Stimulated activated CD8-positive, alpha-beta memory T cell treated with anti-CD3 and anti-CD28 coated beads, Interleukin-12 subunit alpha, Interleukin-12 subunit beta, amount 100 ng/mL, for 24 hours (primary cell): ENCODE measurements around the gene ABHD8.

ENCODE experiments used
- DNase-seq: peaks from one replicate; pipeline ENCODE4 v3.0.0-alpha.2; 2020; ENCODE audit errors: extremely low read depth

The ABHD8 gene

DNA sequence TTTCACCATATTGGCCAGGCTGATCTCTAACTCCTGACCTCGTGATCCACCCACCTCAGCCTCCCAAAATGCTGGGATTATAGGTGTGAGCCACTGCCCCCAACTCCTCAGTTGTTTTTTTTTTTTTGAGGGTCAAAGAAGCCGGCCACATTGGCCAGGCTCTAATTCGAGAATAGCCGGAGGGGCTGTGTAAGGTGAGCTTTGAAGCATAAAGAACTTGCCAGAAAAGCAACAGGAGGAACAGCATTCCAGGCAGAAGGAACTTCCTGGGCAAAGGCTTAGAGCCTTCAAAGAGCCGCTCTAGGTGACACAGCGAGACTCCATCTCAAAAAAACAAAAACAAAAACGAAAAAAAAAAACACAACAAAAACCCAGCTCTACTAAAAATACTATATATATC lies 37.2 kb downstream of the ABHD8 start:
- DNase-seq, result no peak

DNA sequence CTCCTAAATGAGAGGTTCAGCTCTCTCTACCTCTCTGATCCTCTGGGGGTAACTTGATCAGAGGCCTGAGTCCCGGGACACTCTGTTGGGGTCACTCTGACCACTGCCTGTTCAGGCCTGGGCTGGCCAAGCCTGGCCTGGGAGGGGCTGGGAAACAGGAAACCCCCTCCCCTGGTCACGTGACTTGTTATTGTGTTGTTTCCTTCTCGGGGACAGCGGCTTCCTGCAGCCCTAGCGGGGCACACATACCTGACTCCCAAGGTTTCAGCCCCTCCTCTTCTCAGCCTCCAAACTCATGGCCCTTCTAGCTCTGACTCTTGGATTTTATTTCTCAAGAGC lies 38.6 kb downstream of the ABHD8 start, which contains the start of gene USHBP1:
Gene USHBP1, minus strand, starts transcription at position 105 of the 339 bp plus-strand sequence. CDS start 446 bp downstream, outside the sequence.
- DNase-seq, result no peak

DNA sequence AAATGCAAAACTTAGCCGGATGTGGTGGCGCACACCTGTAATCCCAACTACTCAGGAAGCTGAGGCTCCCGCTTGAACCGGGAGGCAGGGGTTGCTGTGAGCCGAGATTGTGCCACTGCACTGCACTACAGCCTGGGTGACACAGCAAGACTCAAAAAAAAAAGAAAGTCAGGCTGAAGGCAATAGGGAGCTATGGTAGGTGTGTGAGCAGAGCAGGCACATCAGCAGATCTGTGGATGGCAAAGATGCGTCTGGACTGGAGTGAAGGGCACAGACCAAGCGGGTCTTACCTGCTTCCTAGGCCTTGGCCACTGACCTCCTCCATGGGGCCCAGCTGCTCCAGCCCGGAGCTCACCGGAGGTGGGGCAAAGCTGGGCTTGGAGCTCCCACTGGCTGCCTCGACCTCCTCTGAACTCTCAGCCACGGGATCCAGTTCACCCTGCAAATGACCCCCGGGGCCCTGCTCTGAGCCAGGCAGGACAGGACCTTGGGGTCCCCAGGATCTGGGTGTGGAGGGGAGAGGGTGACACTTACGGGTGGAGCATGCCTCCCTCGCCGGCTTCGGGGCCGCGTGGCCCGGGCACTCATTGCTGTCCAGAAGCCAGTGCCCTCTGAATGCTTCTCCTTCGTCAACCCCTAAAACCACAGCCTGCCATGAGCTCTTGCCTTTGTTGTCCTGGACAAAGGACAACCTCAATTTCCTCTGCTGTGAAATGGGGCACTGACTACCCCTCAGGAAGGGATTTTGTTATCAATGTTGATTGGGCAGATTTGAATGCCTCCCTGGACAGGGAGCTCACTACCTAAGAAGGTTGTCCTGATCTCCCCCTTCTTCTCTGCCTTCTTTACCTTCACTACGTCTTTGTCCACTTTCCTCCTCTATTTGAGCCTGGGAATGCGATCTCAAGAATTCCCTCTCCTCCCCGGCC lies 39.2 kb downstream of the ABHD8 start:
- no peak for DNase-seq

DNA sequence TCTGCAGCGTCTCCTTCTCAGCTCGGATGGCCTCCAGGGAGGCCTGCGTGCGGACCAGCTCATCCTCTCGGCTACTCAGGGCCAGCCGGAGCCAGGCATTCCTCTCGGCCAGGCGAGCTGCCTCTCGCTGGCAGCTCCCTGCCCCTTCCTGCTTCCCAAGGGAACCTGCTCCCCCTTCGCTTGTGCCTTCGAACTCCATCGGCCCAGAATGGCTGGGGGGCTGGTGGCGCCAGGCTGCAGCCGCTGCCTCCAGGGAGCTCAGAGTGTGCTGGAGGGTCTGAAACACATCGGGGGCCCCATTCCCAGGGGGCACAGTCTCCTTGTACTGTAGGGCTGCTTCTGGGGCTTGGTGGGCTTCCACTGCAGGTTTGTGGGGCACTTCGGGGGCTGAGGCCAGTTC lies 40.7 kb downstream of the ABHD8 start:
- DNase-seq, result no peak

DNA sequence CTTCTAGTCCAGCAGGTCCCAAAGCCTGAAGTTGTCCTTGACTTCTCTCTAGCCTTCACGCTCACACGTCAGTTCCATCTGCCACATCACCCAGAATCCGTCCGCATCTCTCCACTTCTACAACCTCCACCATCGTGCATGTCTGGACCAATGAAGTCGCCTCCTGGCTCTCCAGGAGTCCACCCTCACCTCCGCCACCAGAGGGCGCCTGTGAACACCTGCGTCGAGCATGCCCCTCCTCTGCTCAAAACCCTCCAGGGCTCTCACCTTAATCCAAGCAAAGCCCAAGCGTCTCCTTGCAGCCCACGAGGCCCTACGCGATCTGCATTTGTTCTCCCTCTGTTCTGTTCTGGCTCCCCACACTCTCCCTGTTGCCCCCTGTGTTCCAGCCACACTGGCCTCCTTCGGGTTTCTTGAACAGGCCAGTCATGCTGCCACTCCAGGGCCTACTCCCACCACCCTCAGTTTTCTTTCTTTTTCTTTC lies 42.3 kb downstream of the ABHD8 start:
- DNase-seq, result peak; percentile 69

DNA sequence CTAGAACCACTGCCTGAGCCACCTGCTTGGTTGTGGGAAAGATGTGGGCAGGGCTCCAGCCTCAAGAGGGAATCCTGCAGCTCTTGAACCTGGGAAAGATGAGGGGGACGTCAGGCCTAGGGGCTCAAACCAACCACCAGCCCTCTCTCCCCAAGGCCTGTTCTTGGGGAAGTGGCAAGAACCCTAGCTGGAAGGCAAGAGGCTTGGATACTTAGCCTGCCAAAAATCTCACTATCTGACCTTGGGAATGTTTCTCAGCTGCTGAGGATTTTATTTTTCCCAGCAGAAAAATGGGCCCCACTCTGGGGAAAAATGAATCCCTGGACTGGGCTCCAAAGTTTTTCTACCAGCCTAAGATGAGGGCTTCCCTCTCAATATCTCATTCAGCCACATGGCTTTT lies 43.3 kb downstream of the ABHD8 start:
- no peak for DNase-seq

DNA sequence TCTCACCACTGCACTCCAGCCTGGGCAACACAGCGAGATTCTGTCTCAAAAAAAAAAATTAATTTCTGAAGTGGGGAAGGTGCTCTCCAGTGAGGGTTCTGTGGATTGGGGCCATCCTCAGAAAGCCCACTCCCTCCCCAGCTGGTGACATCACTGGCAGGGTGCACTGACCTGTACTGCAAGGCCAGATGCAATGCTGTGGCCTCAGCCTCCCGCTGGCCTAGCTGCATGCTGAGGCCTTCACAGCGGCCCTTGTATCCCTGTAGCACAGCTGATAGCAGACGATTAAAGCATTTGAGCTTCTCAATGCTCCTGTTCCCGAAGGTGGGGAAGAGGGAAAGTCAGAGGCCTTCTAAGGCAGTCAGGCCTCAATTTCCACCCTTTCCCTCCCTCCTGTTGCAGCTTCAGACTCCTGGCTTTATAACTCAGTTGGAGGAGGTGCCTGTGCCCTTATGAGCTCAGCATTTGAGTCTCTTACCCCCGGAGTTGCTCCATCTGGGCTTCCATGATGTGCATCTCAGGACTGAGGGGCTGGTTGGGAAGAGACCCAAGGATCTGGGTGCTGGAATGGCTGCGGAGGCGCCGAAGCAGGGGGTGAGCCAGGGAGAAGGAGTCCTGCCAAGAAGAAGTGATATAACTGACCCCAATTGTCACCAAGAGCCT lies 44.0 kb downstream of the ABHD8 start:
- no peak for DNase-seq

DNA sequence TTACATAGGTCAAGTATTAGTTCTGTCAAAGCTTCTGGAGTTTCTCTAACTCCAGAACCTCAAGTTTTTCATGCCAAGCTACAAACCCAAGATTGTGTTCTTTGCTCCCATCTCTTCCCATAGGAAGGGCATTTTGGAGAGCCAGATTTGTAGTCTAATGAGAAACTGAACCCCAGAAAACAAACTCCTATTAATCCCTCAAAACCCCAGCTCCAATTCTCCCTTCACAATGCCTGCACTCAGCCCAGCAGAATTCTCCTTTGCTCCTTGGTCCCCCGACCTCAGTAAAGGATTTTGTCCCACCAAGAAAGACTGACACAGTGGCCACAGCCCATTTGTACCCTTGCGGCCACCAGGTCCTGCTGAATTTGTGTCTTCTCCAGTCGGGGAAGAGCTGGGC lies 47.1 kb downstream of the ABHD8 start:
- no peak for DNase-seq

DNA sequence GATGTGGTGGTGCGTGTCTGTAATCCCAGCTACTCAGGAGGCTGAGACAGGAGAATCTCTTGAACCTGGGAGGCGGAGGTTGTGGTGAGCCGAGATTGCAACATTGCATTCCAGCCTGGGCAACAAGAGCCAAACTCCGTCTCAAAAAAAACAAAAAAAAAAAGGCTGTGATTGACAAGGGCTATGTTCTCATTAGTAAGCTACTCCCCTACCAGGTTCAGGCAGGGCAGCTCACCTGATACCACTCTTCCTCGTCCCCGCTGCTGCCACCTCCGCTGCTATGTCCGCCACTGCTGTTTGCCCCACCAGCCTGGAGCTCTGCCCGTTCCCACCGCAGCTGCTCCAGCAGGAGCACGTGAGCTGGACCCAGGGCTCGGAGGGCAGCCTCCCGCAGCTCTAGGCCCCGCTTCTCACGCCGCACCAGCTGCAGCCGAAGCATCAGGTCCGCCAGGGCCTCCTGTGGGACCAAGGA lies 48.0 kb downstream of the ABHD8 start:
- no peak for DNase-seq

DNA sequence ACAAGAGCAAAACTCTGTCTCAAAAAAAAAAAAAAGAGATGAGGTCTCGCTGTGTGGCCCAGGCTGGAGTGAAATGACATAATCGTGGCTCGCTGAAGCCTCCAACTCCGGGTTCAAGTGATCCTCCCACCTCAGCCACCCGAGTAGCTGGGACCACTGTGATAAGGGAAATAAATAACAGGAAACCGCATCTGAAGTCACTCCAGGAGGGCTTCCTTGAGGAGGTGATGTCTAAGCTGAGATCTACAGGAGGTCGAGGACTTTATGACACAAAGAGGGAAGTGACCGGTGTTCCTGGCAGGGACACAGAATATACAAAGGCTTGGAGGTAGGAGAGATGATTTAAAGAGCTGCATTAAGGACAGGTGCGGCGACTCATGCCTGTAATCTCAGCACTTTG lies 48.6 kb downstream of the ABHD8 start:
- DNase-seq, result no peak

DNA sequence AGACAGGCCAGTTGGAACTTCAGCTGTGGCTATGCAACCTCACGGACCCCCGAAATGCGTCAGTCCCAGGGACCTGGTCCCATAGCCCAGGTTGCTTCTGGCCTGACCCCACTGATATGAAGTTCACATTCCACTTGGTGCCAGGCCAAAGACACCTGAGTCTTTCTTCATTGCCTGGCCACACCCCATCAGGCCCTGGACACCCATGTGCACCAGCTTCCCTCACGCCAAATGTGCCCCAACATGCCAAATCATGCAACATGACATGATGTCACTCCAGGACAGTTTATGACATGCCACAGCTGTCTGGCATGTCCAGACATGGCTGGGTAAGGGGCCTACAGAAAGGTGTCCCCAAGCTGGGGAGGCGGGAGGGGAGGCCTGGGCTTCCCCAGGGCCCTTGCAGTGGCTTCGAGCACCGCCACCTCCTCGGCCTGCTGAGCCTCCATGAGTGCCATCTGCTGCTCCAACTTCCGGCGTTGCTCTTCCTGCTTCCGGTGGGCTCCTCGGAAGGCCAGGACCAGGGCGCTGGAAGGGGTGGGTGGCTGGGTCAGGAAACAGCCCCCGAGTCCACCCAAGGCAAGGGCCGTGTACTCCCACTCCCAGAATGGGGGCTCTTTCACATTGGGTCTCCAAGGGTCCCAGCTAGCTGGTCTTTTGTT lies 53.2 kb downstream of the ABHD8 start:
- no peak for DNase-seq

DNA sequence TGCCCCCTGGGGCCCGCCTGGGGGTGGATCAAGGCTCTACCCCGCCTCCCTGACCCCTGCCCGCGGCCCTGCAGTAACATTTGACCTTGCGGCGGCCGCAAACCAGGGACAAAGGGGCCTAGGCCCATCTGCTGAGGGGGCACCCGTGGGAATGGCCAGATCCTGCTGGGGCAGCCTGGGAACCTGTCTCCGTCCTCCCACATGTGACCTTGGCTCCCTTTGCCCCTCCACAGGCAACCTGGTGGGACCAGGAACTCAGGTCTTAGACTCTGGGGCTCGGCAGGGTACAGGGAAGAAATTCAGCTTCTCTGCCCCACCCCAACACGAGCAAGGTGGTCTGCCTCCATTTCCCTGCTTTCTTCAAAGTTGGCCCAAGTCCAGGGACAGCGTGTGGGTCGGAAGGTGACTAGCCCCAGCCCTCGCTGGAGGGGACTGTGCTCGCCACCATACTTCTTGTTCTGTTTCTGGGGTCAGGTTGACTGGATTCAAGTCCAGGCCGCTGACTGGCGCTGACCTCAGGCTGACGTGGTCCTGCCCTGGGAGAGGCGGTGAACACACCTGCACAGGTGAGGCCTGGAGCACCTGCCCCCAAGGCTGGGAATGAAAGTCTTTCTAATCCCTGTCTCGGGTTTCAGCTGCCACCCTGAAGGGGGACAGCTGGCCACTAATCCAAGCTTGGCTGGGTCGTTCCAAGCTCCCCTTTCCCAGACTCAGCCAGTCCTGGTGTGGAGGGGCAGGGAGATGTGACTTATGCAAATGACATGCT lies 55.0 kb downstream of the ABHD8 start:
- DNase-seq, result no peak

DNA sequence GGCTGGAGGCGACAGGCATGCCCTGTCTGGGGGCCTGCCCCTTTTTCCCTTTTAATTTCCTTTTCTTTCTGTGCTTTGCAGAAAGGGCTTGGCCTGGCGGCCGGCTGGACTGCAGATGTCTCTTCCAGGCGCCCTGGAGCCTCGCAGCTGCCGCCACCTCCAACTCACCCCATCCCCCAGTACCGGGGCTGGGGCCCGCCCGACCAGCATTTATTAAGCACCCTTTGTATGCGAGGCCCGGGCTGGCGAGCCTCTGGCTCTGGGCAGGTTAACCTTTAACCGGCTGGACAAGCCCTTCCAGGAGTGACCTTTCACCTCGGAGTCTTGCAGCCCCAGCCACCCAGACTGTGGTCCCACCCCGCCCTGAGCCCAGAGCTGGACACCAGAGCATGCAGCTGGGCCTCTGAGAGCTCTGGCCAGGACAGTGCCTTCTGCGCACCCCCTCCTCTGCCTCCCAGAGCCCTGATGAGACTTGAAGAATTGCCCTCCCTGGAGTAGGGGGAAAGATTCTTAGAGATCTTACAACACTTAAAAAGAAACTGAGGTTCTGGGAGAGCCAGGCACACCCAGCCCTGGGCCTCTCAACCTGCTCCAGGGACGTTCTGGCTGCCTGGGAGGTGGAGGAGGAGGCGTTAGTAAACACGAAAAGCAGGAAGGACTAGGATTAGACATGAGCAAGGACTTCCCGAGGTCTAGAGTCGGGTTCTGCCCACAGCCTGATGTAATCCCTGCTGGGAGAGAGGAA lies 56.4 kb downstream of the ABHD8 start:
- DNase-seq, result no peak

DNA sequence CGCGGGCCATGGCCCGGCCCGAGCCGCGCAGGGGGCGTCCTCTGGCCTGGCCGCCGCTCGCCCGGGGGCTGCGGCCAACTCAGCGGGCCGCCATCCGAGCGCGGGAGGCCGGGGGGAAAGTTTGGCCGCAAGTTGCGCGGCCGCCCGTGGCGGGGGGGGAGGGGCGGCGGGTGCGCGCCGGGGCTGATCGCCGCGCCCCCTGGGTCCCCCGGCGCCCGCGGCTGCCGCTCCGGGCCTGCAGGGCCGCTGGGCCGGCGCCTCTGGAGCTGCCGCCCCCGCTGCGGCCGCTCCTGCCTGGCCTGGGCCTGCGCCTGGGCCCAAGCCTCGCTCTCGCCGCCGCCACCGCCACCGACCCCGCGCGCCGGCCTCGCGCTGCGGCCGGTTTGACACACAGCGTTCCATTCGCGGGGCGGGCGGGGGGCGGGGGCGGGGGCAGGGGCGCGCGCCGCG lies 57.7 kb downstream of the ABHD8 start, which contains the start of gene NR2F6:
Gene NR2F6, minus strand, starts transcription at position 385 of the 450 bp plus-strand sequence. CDS start 699 bp downstream, outside the sequence.
- DNase-seq, result no peak

DNA sequence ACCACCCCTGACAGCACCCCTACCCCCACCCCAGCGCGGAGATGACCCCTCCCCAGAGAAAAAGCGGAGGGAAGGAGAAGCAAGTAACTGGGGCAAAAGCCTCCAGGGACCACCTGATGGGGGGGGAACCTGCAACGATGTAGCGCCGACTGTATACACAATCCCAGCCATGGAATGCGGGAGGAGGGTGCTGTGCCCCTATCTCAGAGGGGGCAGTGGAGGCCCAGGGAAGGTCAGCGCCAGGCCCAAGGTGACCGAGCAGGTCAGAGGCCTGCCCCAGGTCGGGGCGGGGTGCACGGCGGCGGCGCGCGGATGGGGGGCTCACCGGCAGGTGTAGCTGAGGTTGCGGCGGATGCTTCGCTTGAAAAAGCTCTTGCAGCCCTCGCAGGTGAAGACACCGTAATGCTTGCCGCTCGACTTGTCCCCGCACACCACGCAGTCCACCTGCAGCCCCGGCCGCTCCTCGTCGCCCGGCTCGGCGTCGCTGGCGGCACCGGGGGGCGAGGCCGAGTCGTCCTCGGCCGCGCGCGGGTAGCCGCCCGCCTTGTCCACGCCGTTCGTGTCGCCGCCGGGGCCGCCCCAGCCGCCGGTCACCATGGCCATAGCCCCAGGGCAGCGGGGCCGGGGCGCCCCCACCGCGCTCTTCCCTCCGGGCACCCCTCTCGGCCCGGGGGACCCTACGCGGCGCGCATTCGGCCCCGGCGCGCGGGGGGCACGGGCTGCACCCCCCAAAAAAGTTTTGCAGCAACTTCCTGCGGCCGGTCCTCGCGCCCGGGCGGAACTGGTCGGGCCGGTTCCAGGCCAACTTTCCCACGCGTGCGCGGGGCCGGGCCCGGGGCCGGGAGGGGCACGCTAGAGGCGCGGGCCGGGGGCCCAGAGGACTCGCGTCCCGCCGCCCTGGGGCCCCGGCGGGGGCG lies 58.3 kb downstream of the ABHD8 start:
- DNase-seq, result no peak

DNA sequence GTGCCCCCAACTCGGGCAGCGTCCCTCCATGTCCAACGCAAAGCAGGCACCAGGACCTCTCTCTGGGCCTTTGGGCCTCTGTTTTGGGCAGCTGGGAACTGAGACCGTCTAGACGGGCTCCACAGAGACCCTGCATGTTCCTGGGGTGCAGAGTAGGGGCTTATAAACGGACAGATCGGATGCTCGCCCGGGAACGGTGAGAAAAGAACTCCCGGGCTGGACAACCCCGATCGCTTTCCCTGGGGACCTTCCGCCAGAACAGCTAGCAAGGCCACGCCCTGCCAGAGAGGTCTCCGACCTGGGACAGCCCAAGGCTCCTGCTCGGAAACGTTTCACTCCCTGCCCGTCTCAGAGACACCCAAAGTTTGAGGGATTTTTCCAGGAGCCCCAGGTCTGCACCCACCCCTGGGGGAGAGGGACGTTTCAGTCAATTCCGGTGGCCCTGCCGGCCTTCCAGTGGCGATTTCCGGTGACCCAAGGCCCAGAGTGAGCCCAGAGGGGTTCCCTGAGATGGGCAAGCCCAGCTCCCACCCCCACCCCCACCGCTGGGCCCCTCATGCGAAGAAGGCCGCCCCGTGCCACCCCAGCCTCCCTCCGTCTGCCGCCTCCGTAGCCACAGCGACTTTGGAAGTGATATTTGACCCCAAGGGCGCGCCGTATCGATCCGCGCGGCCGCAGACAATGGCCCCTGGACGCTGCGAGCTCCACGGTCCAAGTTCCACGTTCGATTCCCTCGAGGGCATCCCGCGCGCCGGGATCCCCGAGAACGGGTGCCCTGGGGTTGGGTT lies 59.2 kb downstream of the ABHD8 start:
- no peak for DNase-seq

DNA sequence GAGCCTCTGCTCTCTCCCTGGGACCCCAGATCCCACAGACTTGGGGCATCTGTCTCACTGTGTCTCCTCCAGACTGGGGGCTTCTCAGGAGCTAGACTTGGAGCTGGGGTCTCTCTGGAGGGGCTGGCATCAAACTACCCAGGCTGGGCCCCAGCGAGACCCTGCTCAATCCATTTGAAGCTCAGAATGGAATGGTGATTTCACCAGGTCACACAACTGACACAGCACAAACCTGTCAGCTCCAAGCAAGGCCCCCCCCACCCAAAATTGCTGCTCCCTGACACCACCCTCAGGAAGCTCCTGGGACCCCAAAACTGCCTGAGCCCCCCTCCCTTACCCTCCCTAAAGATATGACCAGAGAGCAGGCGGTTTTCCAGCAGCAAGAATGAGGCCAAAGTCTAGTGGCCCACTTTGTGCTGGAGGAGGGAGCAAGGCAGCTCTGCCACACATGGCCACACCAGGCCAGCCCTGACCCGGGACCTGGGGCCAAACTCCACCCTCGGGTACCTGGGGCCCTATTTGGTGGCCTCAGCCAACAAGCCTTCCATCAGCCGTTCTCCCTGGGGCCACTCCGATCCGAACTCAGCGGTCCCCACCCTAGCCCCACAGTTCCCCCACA lies 59.9 kb downstream of the ABHD8 start:
- no peak for DNase-seq
